Breast epithelium (tissue), 3 donors: ENCODE measurements around the gene AQR.

Source experiments
- POLR2AphosphoS5 ChIP-seq, 3 donors: sonication (generic); formaldehyde crosslinking; IDR thresholded peaks; one replicate each; pipeline ENCODE4 v1.6.1; 2017; ENCODE audit warnings: antibody characterized with exemption in 3 of 3
- TF ChIP-seq, protein P1 (sequence below), 3 donors: fragments of 450-650 bp; IDR thresholded peaks; one replicate each; pipeline ENCODE4 v1.5.1; 2016 to 2017; ENCODE audit warnings: antibody characterized with exemption in 3 of 3, mild to moderate bottlenecking in 3 of 3, moderate library complexity in 3 of 3

DNA sequence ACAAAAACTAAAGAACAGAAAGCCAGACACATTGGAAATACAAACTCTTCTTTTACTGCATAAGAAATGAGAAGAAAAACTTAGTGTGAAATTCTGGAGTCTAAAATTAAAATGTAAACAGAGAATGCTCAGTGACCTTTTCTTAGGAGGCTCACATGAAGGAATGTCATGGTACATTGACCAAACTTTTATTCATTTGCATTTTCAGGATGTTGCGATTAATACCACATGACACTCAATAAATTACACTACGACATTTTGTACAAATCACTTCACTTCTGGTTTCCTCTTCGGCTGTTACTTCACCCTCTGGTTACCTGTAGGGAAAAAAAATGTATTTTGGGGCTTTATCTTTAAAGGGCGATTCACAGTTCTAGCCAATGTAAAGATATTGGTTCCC lies 117.8 kb downstream of the AQR start:
- TF ChIP-seq, protein P1, sequence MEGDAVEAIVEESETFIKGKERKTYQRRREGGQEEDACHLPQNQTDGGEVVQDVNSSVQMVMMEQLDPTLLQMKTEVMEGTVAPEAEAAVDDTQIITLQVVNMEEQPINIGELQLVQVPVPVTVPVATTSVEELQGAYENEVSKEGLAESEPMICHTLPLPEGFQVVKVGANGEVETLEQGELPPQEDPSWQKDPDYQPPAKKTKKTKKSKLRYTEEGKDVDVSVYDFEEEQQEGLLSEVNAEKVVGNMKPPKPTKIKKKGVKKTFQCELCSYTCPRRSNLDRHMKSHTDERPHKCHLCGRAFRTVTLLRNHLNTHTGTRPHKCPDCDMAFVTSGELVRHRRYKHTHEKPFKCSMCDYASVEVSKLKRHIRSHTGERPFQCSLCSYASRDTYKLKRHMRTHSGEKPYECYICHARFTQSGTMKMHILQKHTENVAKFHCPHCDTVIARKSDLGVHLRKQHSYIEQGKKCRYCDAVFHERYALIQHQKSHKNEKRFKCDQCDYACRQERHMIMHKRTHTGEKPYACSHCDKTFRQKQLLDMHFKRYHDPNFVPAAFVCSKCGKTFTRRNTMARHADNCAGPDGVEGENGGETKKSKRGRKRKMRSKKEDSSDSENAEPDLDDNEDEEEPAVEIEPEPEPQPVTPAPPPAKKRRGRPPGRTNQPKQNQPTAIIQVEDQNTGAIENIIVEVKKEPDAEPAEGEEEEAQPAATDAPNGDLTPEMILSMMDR (IDR thresholded peaks at IDR 0.05), result no peak
- TF ChIP-seq POLR2AphosphoS5 (IDR thresholded peaks at IDR 0.05), result no peak
